ENCODE data around the gene CD8B. TPM values are rescaled to one million over a fixed set of nuclear protein-coding genes. Genes with fewer than 3 reads are reported as not detected.
A peak's percentile ranks its signal among the peaks of the same experiment; 100 is the strongest.

CD8B gene
- total and polyA plus RNA-seq, 2 experiments from 2014 or later: 0.31 to 0.63 TPM

DNA sequence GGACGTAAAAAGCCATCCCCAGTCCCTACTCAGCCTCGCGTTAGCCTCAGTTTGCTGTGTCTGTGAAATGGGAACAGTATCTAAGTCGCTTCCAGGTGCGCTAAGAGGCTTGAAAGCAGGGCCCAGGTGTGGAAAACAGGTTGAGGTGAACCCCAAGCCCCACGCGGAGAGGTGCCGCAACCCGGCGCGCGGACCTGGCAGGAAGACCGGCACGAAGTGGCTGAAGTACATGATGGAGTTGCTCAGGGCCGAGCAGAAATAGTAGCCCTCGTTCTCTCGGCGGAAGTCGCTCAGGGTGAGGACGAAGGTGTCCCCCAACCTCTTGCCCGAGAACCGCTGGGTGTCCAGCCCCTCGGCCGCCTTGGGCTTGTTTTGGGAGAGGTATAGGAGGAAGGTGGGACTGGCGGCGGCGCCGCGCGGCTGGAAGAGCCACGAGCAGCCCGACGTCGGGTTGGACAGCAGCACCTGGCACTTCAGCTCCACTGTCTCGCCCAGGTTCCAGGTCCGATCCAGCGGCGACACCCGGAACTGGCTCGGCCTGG lies 71.5 kb downstream of the CD8B start (continued):
- TF ChIP-seq, protein P1, sequence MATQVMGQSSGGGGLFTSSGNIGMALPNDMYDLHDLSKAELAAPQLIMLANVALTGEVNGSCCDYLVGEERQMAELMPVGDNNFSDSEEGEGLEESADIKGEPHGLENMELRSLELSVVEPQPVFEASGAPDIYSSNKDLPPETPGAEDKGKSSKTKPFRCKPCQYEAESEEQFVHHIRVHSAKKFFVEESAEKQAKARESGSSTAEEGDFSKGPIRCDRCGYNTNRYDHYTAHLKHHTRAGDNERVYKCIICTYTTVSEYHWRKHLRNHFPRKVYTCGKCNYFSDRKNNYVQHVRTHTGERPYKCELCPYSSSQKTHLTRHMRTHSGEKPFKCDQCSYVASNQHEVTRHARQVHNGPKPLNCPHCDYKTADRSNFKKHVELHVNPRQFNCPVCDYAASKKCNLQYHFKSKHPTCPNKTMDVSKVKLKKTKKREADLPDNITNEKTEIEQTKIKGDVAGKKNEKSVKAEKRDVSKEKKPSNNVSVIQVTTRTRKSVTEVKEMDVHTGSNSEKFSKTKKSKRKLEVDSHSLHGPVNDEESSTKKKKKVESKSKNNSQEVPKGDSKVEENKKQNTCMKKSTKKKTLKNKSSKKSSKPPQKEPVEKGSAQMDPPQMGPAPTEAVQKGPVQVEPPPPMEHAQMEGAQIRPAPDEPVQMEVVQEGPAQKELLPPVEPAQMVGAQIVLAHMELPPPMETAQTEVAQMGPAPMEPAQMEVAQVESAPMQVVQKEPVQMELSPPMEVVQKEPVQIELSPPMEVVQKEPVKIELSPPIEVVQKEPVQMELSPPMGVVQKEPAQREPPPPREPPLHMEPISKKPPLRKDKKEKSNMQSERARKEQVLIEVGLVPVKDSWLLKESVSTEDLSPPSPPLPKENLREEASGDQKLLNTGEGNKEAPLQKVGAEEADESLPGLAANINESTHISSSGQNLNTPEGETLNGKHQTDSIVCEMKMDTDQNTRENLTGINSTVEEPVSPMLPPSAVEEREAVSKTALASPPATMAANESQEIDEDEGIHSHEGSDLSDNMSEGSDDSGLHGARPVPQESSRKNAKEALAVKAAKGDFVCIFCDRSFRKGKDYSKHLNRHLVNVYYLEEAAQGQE (IDR thresholded peaks at IDR 0.05; ENCODE audit: unreplicated experiment): no peak
- no peak for TF ChIP-seq CREB1 (CRISPR knock-in tag; IDR thresholded peaks at IDR 0.05; ENCODE audit: low read depth)
- no peak for TF ChIP-seq POLR2AphosphoS5 (IDR thresholded peaks at IDR 0.05; ENCODE audit: low read depth)
- no peak for TF ChIP-seq ZNF114 (CRISPR knock-in tag; IDR thresholded peaks at IDR 0.05)
- no peak for TF ChIP-seq STAT1 (IDR thresholded peaks at IDR 0.05; ENCODE audit: unreplicated experiment)

DNA sequence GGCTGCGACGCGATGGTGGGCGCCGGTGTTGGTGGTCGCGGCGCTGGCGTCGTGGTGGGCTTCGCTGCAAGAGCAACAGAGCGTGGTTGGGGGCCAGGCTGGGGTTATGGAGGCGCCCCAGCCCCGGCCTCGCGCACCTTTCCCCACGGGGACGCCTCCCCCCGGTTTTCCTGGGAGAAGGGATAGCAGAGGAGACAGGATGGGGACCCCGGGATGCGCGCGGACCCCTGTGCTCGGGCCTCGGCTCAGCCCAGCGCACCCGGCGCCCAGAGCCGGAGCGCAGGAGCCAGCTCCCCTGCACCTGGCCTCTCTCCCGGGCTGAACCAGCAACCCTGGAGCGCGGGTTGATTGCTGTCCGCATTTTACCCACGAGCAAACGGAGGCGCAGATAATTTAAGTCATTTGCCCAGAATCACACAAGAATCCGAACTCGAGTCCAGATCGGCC lies 72.0 kb downstream of the CD8B start:
- Histone ChIP-seq H3K4me2 (peak overlapping the region; percentile 82), H3K27ac (ENCODE audit: low read depth) (no peak overlapping the region), H3K79me2 (replicated peaks; ENCODE audit: insufficient read depth) (no peaks in the 10 kb centered on the region), H3K4me1 (ENCODE audit: insufficient read depth) (0 out of 2 replicates have a peak, but pooled peaks cover 5% of the 10 kb centered on the region), H3F3A (replicated peaks; ENCODE audit: low read depth) (no peaks in the 10 kb centered on the region), H3K36me3 (ENCODE audit: insufficient read depth) (no peaks in the 10 kb centered on the region), H4K20me1 (replicated peaks; ENCODE audit: insufficient read depth) (no peaks in the 10 kb centered on the region), H3K9me2 (ENCODE audit: insufficient read depth) (no peaks in the 10 kb centered on the region), H3K4me3 (peak overlapping the region; percentile 57), H3K27me3 (ENCODE audit: insufficient read depth) (peaks cover 66% of the 10 kb centered on the region), H2AFZ (peak overlapping the region; percentile 98)
- Mint-ChIP-seq H3K27me3 (ENCODE audit: insufficient read depth, low read depth, poor library complexity) (peaks cover 52% of the 10 kb centered on the region), H3K4me1 (peaks cover 16% of the 10 kb centered on the region), H3K4me3 (peak overlapping the region; percentile 63), H3K27ac (no peak overlapping the region), H3K9me3 (peaks cover 11% of the 10 kb centered on the region; the same call in 2 of the 3 replicates), H3K36me3 (ENCODE audit: low read depth) (peaks cover 5% of the 10 kb centered on the region; the same call in 1 of the 3 replicates)
- ATAC-seq (peak; percentile 47), DNase-seq (ENCODE audit: low spot score) (peak; percentile 48)
- TF ChIP-seq, protein P2, sequence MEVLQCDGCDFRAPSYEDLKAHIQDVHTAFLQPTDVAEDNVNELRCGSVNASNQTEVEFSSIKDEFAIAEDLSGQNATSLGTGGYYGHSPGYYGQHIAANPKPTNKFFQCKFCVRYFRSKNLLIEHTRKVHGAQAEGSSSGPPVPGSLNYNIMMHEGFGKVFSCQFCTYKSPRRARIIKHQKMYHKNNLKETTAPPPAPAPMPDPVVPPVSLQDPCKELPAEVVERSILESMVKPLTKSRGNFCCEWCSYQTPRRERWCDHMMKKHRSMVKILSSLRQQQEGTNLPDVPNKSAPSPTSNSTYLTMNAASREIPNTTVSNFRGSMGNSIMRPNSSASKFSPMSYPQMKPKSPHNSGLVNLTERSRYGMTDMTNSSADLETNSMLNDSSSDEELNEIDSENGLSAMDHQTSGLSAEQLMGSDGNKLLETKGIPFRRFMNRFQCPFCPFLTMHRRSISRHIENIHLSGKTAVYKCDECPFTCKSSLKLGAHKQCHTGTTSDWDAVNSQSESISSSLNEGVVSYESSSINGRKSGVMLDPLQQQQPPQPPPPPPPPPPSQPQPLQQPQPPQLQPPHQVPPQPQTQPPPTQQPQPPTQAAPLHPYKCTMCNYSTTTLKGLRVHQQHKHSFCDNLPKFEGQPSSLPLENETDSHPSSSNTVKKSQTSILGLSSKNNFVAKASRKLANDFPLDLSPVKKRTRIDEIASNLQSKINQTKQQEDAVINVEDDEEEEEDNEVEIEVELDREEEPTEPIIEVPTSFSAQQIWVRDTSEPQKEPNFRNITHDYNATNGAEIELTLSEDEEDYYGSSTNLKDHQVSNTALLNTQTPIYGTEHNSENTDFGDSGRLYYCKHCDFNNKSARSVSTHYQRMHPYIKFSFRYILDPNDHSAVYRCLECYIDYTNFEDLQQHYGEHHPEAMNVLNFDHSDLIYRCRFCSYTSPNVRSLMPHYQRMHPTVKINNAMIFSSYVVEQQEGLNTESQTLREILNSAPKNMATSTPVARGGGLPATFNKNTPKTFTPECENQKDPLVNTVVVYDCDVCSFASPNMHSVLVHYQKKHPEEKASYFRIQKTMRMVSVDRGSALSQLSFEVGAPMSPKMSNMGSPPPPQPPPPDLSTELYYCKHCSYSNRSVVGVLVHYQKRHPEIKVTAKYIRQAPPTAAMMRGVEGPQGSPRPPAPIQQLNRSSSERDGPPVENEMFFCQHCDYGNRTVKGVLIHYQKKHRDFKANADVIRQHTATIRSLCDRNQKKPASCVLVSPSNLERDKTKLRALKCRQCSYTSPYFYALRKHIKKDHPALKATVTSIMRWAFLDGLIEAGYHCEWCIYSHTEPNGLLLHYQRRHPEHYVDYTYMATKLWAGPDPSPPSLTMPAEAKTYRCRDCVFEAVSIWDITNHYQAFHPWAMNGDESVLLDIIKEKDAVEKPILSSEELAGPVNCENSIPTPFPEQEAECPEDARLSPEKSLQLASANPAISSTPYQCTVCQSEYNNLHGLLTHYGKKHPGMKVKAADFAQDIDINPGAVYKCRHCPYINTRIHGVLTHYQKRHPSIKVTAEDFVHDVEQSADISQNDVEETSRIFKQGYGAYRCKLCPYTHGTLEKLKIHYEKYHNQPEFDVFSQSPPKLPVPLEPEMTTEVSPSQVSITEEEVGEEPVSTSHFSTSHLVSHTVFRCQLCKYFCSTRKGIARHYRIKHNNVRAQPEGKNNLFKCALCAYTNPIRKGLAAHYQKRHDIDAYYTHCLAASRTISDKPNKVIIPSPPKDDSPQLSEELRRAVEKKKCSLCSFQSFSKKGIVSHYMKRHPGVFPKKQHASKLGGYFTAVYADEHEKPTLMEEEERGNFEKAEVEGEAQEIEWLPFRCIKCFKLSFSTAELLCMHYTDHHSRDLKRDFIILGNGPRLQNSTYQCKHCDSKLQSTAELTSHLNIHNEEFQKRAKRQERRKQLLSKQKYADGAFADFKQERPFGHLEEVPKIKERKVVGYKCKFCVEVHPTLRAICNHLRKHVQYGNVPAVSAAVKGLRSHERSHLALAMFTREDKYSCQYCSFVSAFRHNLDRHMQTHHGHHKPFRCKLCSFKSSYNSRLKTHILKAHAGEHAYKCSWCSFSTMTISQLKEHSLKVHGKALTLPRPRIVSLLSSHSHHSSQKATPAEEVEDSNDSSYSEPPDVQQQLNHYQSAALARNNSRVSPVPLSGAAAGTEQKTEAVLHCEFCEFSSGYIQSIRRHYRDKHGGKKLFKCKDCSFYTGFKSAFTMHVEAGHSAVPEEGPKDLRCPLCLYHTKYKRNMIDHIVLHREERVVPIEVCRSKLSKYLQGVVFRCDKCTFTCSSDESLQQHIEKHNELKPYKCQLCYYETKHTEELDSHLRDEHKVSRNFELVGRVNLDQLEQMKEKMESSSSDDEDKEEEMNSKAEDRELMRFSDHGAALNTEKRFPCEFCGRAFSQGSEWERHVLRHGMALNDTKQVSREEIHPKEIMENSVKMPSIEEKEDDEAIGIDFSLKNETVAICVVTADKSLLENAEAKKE (CRISPR knock-in tag; IDR thresholded peaks at IDR 0.05): no peak
- TF ChIP-seq, protein P3, sequence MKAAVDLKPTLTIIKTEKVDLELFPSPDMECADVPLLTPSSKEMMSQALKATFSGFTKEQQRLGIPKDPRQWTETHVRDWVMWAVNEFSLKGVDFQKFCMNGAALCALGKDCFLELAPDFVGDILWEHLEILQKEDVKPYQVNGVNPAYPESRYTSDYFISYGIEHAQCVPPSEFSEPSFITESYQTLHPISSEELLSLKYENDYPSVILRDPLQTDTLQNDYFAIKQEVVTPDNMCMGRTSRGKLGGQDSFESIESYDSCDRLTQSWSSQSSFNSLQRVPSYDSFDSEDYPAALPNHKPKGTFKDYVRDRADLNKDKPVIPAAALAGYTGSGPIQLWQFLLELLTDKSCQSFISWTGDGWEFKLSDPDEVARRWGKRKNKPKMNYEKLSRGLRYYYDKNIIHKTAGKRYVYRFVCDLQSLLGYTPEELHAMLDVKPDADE (IDR thresholded peaks at IDR 0.05): no peak
- no peak for TF ChIP-seq CREB1 (CRISPR knock-in tag; IDR thresholded peaks at IDR 0.05; ENCODE audit: low read depth)
- TF ChIP-seq NANOG (IDR thresholded peaks at IDR 0.05; ENCODE audit: borderline replicate concordance): no peak
- TF ChIP-seq EZH2phosphoT487 (IDR thresholded peaks at IDR 0.05; ENCODE audit: unreplicated experiment): no peak
- TF ChIP-seq EZH2 (IDR thresholded peaks at IDR 0.05; ENCODE audit: low read depth, unreplicated experiment): no peak
- no peak for TF ChIP-seq POLR2AphosphoS5 (IDR thresholded peaks at IDR 0.05; ENCODE audit: low read depth)
- TF ChIP-seq ZNF331 (CRISPR knock-in tag; IDR thresholded peaks at IDR 0.05; ENCODE audit: low read depth): no peak
- TF ChIP-seq STAT1 (IDR thresholded peaks at IDR 0.05; ENCODE audit: unreplicated experiment): no peak

All from GM23338 (cell line).